Measurements from ENCODE around the gene S100B.

DNA sequence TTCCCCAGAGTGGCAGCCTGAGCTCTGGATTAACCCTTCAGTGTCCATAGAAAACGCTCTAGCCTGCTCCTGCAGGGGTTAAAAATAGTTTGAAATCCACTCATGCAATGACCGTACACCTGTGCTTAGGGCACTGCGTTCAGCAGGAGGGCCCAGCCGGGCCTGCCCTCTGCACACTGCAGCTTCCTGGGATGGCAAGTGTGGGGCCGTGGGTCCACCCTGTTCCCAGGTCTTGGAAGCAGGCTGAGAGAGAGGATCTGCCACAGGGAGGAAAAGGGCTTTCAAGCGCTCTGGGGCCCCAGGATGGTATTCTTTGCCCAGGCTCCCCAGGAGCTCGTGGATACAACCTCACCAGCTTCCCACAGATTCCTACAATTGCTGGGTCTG is 1.5 kb upstream of the S100B start:
- TF ChIP-seq, protein P1, sequence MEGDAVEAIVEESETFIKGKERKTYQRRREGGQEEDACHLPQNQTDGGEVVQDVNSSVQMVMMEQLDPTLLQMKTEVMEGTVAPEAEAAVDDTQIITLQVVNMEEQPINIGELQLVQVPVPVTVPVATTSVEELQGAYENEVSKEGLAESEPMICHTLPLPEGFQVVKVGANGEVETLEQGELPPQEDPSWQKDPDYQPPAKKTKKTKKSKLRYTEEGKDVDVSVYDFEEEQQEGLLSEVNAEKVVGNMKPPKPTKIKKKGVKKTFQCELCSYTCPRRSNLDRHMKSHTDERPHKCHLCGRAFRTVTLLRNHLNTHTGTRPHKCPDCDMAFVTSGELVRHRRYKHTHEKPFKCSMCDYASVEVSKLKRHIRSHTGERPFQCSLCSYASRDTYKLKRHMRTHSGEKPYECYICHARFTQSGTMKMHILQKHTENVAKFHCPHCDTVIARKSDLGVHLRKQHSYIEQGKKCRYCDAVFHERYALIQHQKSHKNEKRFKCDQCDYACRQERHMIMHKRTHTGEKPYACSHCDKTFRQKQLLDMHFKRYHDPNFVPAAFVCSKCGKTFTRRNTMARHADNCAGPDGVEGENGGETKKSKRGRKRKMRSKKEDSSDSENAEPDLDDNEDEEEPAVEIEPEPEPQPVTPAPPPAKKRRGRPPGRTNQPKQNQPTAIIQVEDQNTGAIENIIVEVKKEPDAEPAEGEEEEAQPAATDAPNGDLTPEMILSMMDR (IDR thresholded peaks at IDR 0.05): no peak
- TF ChIP-seq EZH2 (IDR thresholded peaks at IDR 0.05; ENCODE audit: borderline replicate concordance, insufficient read depth, low read depth, low read length, poor library complexity, severe bottlenecking): no peak

Measured in B cell (primary cell).